Liver (tissue), 3 donors: Measurements from ENCODE around the gene UBE2F.

Experiments
- FOXA1 ChIP-seq: IDR thresholded peaks from 2 replicates; pipeline ENCODE4 v1.6.1; 2016; ENCODE audit warnings: antibody characterized with exemption
- REST ChIP-seq: IDR thresholded peaks from 2 replicates; pipeline ENCODE4 v1.6.1; 2016; ENCODE audit warnings: antibody characterized with exemption, mild to moderate bottlenecking
- TF ChIP-seq, protein P1 (sequence below): fragments of 150-350 bp; IDR thresholded peaks from 2 replicates; pipeline ENCODE4 v1.5.1; 2017; ENCODE audit warnings: improper control_type of control experiment, low read depth, low read length; ENCODE audit not compliant: missing input control
- TF ChIP-seq, protein P2 (sequence below): IDR thresholded peaks from 2 replicates; pipeline ENCODE4 v1.6.1; 2016; ENCODE audit warnings: antibody characterized with exemption
- donor health status: healthy.
- donor health status: healthy.

DNA sequence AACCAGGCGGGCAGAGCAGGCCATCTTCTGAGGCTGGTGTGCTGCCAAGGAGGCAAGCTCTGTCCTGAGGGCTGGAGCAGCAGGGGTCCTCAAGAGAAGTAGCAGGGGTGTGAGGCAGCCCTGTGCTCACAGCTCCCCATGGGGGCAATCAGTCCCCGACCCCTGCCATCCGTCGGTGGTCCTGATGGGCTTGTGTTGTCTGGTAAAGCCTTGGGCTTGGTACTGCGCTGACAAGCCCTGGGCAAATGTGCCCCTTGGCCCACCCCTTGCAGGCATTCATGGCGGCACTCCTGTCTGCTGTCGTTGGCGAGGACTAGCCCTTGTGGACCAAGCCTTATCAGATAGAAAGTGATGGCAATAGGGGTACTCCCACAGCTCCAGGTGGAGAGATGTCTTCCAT, 71.4 kb downstream of the UBE2F start:
- no peak for TF ChIP-seq FOXA1
- TF ChIP-seq, protein P1, sequence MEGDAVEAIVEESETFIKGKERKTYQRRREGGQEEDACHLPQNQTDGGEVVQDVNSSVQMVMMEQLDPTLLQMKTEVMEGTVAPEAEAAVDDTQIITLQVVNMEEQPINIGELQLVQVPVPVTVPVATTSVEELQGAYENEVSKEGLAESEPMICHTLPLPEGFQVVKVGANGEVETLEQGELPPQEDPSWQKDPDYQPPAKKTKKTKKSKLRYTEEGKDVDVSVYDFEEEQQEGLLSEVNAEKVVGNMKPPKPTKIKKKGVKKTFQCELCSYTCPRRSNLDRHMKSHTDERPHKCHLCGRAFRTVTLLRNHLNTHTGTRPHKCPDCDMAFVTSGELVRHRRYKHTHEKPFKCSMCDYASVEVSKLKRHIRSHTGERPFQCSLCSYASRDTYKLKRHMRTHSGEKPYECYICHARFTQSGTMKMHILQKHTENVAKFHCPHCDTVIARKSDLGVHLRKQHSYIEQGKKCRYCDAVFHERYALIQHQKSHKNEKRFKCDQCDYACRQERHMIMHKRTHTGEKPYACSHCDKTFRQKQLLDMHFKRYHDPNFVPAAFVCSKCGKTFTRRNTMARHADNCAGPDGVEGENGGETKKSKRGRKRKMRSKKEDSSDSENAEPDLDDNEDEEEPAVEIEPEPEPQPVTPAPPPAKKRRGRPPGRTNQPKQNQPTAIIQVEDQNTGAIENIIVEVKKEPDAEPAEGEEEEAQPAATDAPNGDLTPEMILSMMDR, result no peak
- TF ChIP-seq, protein P2, sequence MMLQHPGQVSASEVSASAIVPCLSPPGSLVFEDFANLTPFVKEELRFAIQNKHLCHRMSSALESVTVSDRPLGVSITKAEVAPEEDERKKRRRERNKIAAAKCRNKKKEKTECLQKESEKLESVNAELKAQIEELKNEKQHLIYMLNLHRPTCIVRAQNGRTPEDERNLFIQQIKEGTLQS, result no peak
- TF ChIP-seq REST, result no peak
